ENCODE measurements around the gene CDH4.
"Not testable (repeated sequence)": the region's sequence is repeated elsewhere in the genome, so short reads cannot be mapped to it uniquely, and the experiment has no call there.

Gene CDH4

GRCh38 chr20:61846741-61847419, 594.8 kb downstream of the CDH4 start:
- no peak for DNase-seq (ENCODE audit: low spot score)

- no peak for DNase-seq (ENCODE audit: low spot score)
These were observed 595.3 kb downstream of the CDH4 start for GRCh38 chr20:61847420-61847748.

GRCh38 chr20:61847986-61848385, 595.9 kb downstream of the CDH4 start:
- no peak for DNase-seq (ENCODE audit: low spot score)

GRCh38 chr20:61848851-61849250, 596.8 kb downstream of the CDH4 start:
- DNase-seq (ENCODE audit: low spot score), result no peak

- no peak for DNase-seq (ENCODE audit: low spot score)
These were observed 597.3 kb downstream of the CDH4 start for GRCh38 chr20:61849376-61849775.

- no peak for DNase-seq (ENCODE audit: low spot score)
These were observed 597.8 kb downstream of the CDH4 start for GRCh38 chr20:61849822-61850221.

GRCh38 chr20:61850457-61850856, 598.4 kb downstream of the CDH4 start:
- no peak for DNase-seq (ENCODE audit: low spot score)

GRCh38 chr20:61850926-61851900, 599.2 kb downstream of the CDH4 start:
- no peak for DNase-seq (ENCODE audit: low spot score)

- DNase-seq (ENCODE audit: low spot score), result no peak
These were observed 600.4 kb downstream of the CDH4 start for GRCh38 chr20:61852268-61853072.

- DNase-seq (ENCODE audit: low spot score), result no peak
These were observed 601.3 kb downstream of the CDH4 start for GRCh38 chr20:61853073-61854005.

GRCh38 chr20:61854538-61854937, 602.5 kb downstream of the CDH4 start:
- not testable (repeated sequence) for DNase-seq (ENCODE audit: low spot score)

- DNase-seq (ENCODE audit: low spot score), result no peak
These were observed 603.2 kb downstream of the CDH4 start for GRCh38 chr20:61855286-61855685.

GRCh38 chr20:61856626-61857413, 604.8 kb downstream of the CDH4 start:
- no peak for DNase-seq (ENCODE audit: low spot score)

GRCh38 chr20:61857414-61857775, 605.3 kb downstream of the CDH4 start:
- DNase-seq (ENCODE audit: low spot score), result no peak

- DNase-seq (ENCODE audit: low spot score), result no peak
These were observed 605.8 kb downstream of the CDH4 start for GRCh38 chr20:61857884-61858283.

- no peak for DNase-seq (ENCODE audit: low spot score)
These were observed 607.7 kb downstream of the CDH4 start for GRCh38 chr20:61859767-61860166.

- DNase-seq (ENCODE audit: low spot score), result no peak
These were observed 608.4 kb downstream of the CDH4 start for GRCh38 chr20:61860260-61860987.

GRCh38 chr20:61861054-61861841, 609.2 kb downstream of the CDH4 start:
- no peak for DNase-seq (ENCODE audit: low spot score)

- DNase-seq (ENCODE audit: low spot score), result no peak
These were observed 609.8 kb downstream of the CDH4 start for GRCh38 chr20:61861858-61862257.
